Kidney epithelial cell (primary cell): Measurements from ENCODE around the gene BUD31. TPM values are rescaled to one million over a fixed set of nuclear protein-coding genes. Genes with fewer than 3 reads are reported as not detected.
"Not testable (repeated sequence)": the region's sequence is repeated elsewhere in the genome, so short reads cannot be mapped to it uniquely, and the experiment has no call there.

ENCODE experiments used
- DNase-seq: peaks from one replicate; pipeline ENCODE4 v3.0.0-alpha.2; 2010; ENCODE audit warnings: low read depth
- H3K27me3 ChIP-seq: 2 replicates; pipeline ENCODE4 v1.6.0; 2011; ENCODE audit warnings: low read length; ENCODE audit not compliant: control insufficient read depth, insufficient read depth
- H3K36me3 ChIP-seq: 2 replicates; pipeline ENCODE4 v1.5.1; 2011; ENCODE audit warnings: low read length; ENCODE audit not compliant: control insufficient read depth, insufficient read depth
- H3K4me3 ChIP-seq: 2 replicates; pipeline ENCODE4 v1.5.1; 2011; ENCODE audit warnings: low read depth, mild to moderate bottlenecking, control low read depth, low read length
- total RNA-seq: library from RNA; depleted of rRNA; stranded (reverse); fragments of >200 nt; gene quantifications from 2 replicates; pipeline ENCODE4 v1.2.3, GENCODE V29; 2015
- TF ChIP-seq, protein P1 (sequence below): IDR thresholded peaks from 2 replicates; pipeline ENCODE4 v1.5.1; 2011; ENCODE audit warnings: mild to moderate bottlenecking, moderate library complexity, low read length, control low read depth, inconsistent platforms; ENCODE audit not compliant: insufficient read depth, poor library complexity, severe bottlenecking

Gene BUD31
- total RNA-seq, 1 donor from 2014 or later = 153 TPM

DNA sequence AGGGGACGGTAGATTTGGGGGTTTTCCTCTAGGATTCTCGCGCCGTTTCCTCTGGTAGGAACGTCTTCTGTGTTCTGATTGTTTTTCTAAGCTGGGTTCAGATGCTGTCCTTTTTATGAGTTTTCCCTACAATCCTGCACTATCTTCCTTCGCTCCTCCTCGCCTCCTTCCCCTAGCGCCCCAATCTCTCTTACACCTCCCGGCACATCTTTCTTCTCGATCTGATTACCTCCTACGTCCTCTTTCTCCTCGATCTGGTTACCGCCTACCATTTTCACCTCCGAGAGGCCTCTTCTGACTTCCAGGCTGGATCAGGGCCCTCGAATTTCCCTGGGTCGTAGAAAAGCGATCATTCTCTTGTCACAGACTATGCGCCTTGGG is 413 bp downstream of the BUD31 start:
- Histone ChIP-seq H3K27me3 (no peaks in the 10 kb centered on the region), H3K36me3 (peaks cover 3% of the 10 kb centered on the region), H3K4me3 (peak overlapping the region; percentile 99)
- no peak for DNase-seq
- TF ChIP-seq, protein P1, sequence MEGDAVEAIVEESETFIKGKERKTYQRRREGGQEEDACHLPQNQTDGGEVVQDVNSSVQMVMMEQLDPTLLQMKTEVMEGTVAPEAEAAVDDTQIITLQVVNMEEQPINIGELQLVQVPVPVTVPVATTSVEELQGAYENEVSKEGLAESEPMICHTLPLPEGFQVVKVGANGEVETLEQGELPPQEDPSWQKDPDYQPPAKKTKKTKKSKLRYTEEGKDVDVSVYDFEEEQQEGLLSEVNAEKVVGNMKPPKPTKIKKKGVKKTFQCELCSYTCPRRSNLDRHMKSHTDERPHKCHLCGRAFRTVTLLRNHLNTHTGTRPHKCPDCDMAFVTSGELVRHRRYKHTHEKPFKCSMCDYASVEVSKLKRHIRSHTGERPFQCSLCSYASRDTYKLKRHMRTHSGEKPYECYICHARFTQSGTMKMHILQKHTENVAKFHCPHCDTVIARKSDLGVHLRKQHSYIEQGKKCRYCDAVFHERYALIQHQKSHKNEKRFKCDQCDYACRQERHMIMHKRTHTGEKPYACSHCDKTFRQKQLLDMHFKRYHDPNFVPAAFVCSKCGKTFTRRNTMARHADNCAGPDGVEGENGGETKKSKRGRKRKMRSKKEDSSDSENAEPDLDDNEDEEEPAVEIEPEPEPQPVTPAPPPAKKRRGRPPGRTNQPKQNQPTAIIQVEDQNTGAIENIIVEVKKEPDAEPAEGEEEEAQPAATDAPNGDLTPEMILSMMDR = no peak

DNA sequence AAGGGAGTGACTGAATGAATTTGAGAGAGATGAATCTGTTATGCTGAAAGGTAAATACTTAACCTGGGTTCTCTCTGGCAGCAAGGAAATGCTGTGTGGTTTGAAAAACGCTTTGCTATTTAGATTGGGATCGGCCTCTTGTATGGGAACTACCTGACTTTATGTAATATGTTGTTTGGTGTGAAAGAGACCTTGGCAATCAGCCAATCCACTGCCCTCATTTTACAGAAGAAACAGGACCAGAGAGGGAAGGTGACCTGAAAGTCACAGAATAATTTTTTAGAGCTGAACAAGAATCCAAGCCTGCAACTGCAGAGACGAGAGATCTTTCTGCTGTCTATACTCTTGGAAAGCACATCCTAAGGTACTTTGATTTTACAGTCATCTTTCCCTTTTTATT is 1.0 kb downstream of the BUD31 start:
- DNase-seq = no peak
- Histone ChIP-seq H3K27me3 (no peaks in the 10 kb centered on the region), H3K36me3 (peaks cover 3% of the 10 kb centered on the region), H3K4me3 (peak overlapping the region; percentile 99)
- TF ChIP-seq, protein P1 = no peak

DNA sequence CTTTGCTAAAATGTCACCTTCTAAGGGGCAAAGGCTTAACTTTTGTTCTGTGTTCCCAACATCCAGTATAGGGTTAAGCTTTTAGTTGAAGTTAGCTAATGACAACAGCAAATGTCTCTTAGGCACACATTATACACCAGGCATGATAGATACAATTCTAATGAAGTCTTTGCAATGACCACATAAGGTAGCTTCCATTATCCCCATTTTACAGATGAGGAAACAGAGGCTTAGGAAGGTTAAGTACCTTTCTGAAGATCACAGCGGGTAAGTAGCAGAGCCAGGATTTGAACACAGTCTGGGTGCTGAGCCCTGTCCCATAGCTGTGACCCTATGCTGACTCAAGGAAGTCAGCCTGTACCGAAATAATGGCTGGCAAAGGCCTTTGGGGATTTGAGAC is 1.9 kb downstream of the BUD31 start:
- H3K27me3 ChIP-seq = no peaks in the 10 kb centered on the region
- no peak overlapping the region for H3K4me3 ChIP-seq
- H3K36me3 ChIP-seq = peaks cover 3% of the 10 kb centered on the region
- DNase-seq = no peak
- TF ChIP-seq, protein P1 = no peak

DNA sequence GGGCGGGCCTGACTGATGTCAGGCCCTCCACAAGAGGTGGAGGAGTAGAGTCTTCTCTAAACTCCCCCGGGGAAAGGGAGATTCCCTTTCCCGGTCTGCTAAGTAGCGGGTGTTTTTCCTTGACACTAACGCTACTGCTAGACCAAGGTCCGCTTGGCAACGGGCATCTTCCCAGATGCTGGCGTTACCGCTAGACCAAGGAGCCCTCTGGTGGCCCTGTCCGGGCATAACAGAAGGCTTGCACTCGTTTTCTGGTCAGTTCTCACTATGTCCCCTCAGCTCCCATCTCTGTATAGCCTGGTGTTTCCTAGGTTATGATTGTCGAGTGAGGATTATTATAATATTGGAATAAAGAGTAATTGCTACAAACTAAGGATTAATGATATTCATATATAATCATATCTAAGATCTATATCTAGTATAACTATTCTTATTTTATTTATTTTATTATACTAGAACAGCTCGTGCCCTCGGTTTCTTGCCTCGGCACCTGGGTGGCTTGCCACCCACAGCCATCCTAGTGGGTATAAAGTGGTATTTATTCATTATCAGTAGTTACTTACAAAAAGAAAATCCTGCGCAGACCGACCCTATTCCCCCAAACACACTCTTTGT is 6.9 kb downstream of the BUD31 start:
- DNase-seq, H3K4me3 ChIP-seq, H3K27me3 ChIP-seq, H3K36me3 ChIP-seq: not testable (repeated sequence)
- TF ChIP-seq, protein P1 = peak; percentile 63

GRCh38 chr7:99418260-99418659 is 9.5 kb downstream of the BUD31 start:
- Histone ChIP-seq H3K27me3 (no peaks in the 10 kb centered on the region), H3K4me3 (no peak overlapping the region), H3K36me3 (peaks cover 6% of the 10 kb centered on the region)
- DNase-seq = no peak
- TF ChIP-seq, protein P1 = no peak
